ENCODE measurements around the gene SLX4IP. TPM values are rescaled to one million over a fixed set of nuclear protein-coding genes. Genes with fewer than 3 reads are reported as not detected.

SLX4IP gene
- polyA plus RNA-seq, 2 of the 4 experiments (the other 2 are of a cell fraction): 3.4 to 7.5 TPM

GRCh38 chr20:10511509-10512251, 76.6 kb downstream of the SLX4IP start (continued):
- TF ChIP-seq MYC (IDR thresholded peaks at IDR 0.05; ENCODE audit: borderline replicate concordance, low read length) (no peak), JUNB (IDR thresholded peaks at IDR 0.05) (peak; percentile 96), MAX (IDR thresholded peaks at IDR 0.05) (peak; percentile 90), FOSL2 (IDR thresholded peaks at IDR 0.05) (peak; percentile 99), FOSL2 (CRISPR knock-in tag; IDR thresholded peaks at IDR 0.05) (peak; percentile 100)

DNA sequence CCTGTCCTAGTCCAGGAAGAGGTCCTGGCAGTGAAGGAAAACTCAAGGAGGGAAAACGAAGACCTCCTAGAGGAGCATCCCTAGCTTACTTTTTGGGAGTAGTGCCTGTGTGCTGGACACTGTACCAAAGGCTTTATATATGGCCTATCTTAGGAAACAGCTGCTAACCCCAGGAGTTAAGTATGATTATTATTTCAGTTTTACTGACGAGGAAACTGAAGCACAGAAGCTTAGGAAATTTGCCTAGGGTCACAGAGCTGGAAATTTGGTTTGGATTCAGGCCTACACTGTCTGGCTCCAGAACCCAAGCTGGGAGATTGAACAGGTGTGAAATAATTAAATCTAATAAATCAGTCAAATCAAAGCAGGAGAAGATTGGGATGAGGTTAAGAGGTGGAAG, 78.0 kb downstream of the SLX4IP start:
- H3K4me3 ChIP-seq: no peak overlapping the region
- no peak for DNase-seq (ENCODE audit: low read depth in 1 of 2, low spot score in 1 of 2)
- peak overlapping the region; percentile 54 to 77; a peak in 5 of 6 replicates for H3K27ac ChIP-seq
- ATAC-seq: no peak
- no peak for FAIRE-seq
- TF ChIP-seq ZNF302 (CRISPR knock-in tag; IDR thresholded peaks at IDR 0.05) (no peak), EP300 (IDR thresholded peaks at IDR 0.05) (no peak), MAFK (IDR thresholded peaks at IDR 0.05; ENCODE audit: partially characterized antibody) (no peak), TP53 (CRISPR knock-in tag; IDR thresholded peaks at IDR 0.05) (no peak), TFCP2L1 (CRISPR knock-in tag; IDR thresholded peaks at IDR 0.05) (no peak), CBX2 (IDR thresholded peaks at IDR 0.05; ENCODE audit: borderline replicate concordance, low read depth) (no peak)
- H3K9me3 ChIP-seq: no peaks in the 10 kb centered on the region
- no peak overlapping the region for H3K4me2 ChIP-seq
- CTCF ChIA-PET: interaction anchor here (1.1 to 1.5 kb wide), 5 partner anchors 11 to 896 kb away, joined by 3 to 7 read pairs (median 6); no protein-coding TSS in a partner anchor
- POLR2A ChIA-PET: interaction anchor here (1.3 kb wide), 1 partner anchor 79 kb away, joined by 4 read pairs; the partner anchor contains the start of gene MKKS
- WGBS (ENCODE audit: missing lambda C conversion rate): 91% methylated on average over 2 of the region's 2 CpGs
- peaks cover 53% of the 10 kb centered on the region for H3K4me1 ChIP-seq

DNA sequence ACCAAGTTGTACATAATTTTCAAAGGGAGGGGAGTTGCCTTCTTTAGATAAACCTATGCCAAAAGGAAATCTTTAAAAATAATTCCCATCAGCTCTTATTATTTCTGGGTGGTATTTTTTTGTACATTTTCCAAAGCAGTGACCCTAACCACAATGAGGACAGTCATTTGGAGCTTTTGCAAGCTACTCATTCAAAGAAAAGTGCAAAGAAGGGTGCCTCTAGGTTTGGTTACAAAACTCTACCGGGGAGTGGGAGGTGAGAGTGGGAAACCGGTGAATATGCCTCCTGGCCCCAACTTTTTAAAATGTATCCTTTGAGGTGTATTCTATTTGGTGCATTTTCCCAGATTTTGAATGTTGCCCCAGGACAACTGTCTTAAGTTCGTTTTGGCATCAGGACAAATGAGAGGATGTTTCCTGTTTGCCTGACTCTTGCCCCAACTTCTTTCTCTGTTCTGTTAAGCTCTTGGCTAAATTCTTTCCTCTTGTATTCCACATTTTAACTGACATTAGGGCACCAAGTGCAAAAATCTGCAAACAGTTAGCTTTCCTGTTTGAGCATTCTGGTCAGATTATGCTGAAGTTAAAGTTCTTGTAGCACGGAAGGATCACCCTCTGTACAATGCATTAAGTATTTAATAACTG, 78.9 kb downstream of the SLX4IP start:
- peak overlapping the region; percentile 26 for H3K4me2 ChIP-seq
- TF ChIP-seq HOXA7 (CRISPR knock-in tag; IDR thresholded peaks at IDR 0.05) (no peak), POLR2A (IDR thresholded peaks at IDR 0.05; ENCODE audit: low read length) (no peak), KDM5A (IDR thresholded peaks at IDR 0.05) (no peak), FOXS1 (CRISPR knock-in tag; IDR thresholded peaks at IDR 0.05) (no peak), HOXB5 (CRISPR knock-in tag; IDR thresholded peaks at IDR 0.05) (no peak), RCOR1 (IDR thresholded peaks at IDR 0.05; ENCODE audit: low read depth, low read length) (no peak), TP53 (CRISPR knock-in tag; IDR thresholded peaks at IDR 0.05) (no peak), MAFK (IDR thresholded peaks at IDR 0.05; ENCODE audit: partially characterized antibody) (no peak), CHD4 (IDR thresholded peaks at IDR 0.05; ENCODE audit: borderline replicate concordance) (no peak)
- peaks cover 48% of the 10 kb centered on the region for H3K4me1 ChIP-seq
- ChIA-PET POLR2A (interaction anchor here (1.3 to 1.5 kb wide), 3 partner anchors 79 to 80 kb away, joined by 4 to 5 read pairs (median 5); partner anchors contain the start of genes MKKS and SLX4IP), CTCF (interaction anchor here (1.1 to 1.7 kb wide), 8 partner anchors 10 to 897 kb away, joined by 3 to 7 read pairs (median 4); no protein-coding TSS in a partner anchor)
- H3K27ac ChIP-seq: peak overlapping the region; percentile 54 to 77
- no peak for DNase-seq (ENCODE audit: low read depth in 1 of 2, low spot score in 1 of 2)
- no peaks in the 10 kb centered on the region for H3K9me3 ChIP-seq
- no peak for ATAC-seq
- no peak overlapping the region for H3K4me3 ChIP-seq
- 75% methylated on average over 4 of the region's 4 CpGs for WGBS (ENCODE audit: missing lambda C conversion rate)
- peak; percentile 84 for FAIRE-seq

- CTCF ChIA-PET: interaction anchor here (0.6 to 2.0 kb wide), 7 partner anchors 8 to 538 kb away, joined by 3 to 10 read pairs (median 4); partner anchors contain the start of gene MKKS
These were observed 81.4 kb downstream of the SLX4IP start for GRCh38 chr20:10516529-10516928.

More at GRCh38 chr20:10516529-10516928, 81.4 kb downstream of the SLX4IP start:
- DNase-seq (ENCODE audit: low read depth in 1 of 2, low spot score in 1 of 2) (no peak), ATAC-seq (no peak), FAIRE-seq (no peak)
- POLR2A ChIA-PET: no interaction called here
- no peaks in the 10 kb centered on the region for H3K9me3 ChIP-seq
- WGBS (ENCODE audit: missing lambda C conversion rate): 78% methylated on average over 2 of the region's 2 CpGs
- peaks cover 51% of the 10 kb centered on the region for H3K4me1 ChIP-seq
- no peak for TF ChIP-seq BHLHE40 (IDR thresholded peaks at IDR 0.05; ENCODE audit: low read depth, low read length)
- peak; percentile 58 for TF ChIP-seq MAFK (IDR thresholded peaks at IDR 0.05; ENCODE audit: partially characterized antibody)
- no peak overlapping the region for H3K4me2 ChIP-seq
- no peak overlapping the region for H3K4me3 ChIP-seq
- peak overlapping the region; percentile 2 to 8; a peak in 2 of 6 replicates for H3K27ac ChIP-seq
